ENCODE measurements around the gene ALDH1L2.

ALDH1L2 gene

DNA sequence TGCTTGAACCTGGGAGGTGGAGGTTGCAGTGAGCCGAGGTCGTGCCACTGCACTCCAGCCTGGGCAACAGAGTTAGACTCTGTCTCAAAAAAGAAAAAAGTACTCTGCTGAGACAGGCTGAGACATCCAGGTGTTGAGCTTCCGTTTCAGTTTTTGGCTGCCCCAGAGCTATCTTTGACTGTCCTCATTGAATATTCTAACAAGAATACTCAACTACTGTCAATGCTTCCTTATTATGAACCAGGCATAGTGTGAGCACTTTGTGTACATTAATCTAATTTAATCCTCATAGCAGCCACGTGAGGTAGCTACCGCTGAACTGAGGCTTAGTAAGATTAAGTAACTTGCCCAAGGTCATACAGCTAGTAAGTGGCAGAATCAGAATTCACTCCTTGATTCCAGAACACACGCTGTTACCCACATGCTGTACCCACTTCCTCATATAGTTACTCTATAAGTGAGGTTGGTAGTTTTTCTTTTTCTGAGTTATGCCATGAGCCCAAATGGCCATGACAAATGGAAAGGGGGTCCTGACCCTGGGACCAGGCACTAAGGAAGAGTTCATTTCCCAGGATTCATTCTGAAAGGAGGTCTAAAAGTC is 11.3 kb downstream of the ALDH1L2 start:
- TF ChIP-seq, protein P1, sequence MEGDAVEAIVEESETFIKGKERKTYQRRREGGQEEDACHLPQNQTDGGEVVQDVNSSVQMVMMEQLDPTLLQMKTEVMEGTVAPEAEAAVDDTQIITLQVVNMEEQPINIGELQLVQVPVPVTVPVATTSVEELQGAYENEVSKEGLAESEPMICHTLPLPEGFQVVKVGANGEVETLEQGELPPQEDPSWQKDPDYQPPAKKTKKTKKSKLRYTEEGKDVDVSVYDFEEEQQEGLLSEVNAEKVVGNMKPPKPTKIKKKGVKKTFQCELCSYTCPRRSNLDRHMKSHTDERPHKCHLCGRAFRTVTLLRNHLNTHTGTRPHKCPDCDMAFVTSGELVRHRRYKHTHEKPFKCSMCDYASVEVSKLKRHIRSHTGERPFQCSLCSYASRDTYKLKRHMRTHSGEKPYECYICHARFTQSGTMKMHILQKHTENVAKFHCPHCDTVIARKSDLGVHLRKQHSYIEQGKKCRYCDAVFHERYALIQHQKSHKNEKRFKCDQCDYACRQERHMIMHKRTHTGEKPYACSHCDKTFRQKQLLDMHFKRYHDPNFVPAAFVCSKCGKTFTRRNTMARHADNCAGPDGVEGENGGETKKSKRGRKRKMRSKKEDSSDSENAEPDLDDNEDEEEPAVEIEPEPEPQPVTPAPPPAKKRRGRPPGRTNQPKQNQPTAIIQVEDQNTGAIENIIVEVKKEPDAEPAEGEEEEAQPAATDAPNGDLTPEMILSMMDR (conservative IDR thresholded peaks at IDR 0.05; ENCODE audit: low read length) = no peak
- no peak for DNase-seq (ENCODE audit: low read depth)
- H3K4me3 ChIP-seq (ENCODE audit: low read length) = no peak overlapping the region

DNA sequence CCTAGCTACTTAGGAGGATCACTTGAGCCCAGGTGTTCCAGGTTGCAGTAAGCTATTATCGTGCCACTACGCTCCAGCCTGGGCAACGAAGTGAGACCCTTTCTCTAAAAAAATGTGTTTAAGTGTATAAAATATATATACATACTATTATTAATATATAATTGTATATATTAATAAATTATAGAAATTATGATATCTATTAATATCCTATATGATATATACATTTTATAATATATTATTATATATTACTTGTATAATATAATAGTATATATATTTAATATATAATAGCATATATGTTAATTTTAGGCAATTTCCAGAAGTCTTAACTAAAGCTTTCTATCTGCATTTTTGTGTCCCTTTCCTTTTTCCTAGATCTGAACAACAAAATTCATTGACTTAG is 12.3 kb downstream of the ALDH1L2 start:
- TF ChIP-seq, protein P1 (conservative IDR thresholded peaks at IDR 0.05; ENCODE audit: low read length) = no peak
- H3K4me3 ChIP-seq (ENCODE audit: low read length) = no peak overlapping the region
- DNase-seq (ENCODE audit: low read depth) = no peak

DNA sequence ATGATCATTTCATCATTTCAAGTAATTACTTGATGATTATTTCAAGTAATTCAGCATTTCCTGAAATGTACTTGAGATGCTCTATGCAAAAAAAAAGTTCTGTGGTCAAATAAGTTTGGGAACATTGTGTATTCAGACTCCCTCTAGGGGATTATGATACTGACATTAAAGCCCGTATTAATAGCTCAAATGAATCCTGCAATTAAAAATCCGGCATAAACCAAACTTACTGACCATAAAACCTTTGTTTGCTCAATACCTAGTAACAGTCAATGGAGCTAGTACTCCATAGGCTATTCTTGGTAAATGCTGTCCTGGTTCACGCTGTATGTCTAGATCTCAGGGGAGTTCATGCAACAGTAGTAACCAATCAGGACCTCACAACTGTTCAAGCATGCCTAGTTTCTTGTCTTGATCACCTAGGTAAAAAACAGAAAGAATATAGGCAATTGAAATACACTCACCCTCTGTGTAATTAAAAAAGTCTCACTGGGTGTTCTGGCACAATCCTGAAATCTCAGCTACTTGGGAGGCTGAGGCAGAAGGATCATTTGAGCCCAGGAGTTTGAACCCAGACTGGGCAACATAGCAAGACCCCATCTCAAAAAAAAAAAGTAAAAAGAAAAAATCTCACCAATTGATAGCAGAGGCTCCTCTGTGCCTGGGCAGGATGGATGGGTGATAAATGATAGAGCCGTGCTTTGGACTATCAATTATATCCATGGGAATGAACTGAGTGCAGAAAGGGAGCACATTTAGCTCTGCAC is 14.1 kb downstream of the ALDH1L2 start:
- TF ChIP-seq, protein P1 (conservative IDR thresholded peaks at IDR 0.05; ENCODE audit: low read length) = no peak
- no peak overlapping the region for H3K4me3 ChIP-seq (ENCODE audit: low read length)
- no peak for DNase-seq (ENCODE audit: low read depth)

DNA sequence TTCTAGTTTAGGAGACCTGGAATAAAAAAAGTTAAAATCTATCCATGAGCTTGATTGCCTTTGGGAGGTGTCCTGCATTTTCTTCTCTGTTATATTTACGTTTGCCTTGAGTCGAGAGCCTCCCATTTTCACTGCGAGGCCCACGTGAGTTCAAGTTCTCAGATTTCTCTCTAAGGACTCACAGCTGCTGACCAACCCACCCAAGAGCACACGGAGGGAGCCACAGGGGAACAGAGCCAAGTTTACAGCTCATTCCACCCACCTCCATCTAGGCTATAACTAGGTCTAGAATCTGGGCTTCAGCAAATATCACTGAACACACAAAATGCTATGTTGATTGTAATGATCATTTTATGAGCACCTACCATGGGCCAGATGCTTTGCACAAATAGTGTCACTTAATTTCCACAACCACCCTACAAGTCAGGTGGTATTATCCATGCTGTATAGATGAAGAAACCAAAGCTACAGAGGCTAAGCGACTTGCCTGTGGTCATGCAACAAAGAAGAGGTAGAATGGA is 16.7 kb downstream of the ALDH1L2 start:
- TF ChIP-seq, protein P1 (conservative IDR thresholded peaks at IDR 0.05; ENCODE audit: low read length) = no peak
- no peak for DNase-seq (ENCODE audit: low read depth)
- H3K4me3 ChIP-seq (ENCODE audit: low read length) = no peak overlapping the region

DNA sequence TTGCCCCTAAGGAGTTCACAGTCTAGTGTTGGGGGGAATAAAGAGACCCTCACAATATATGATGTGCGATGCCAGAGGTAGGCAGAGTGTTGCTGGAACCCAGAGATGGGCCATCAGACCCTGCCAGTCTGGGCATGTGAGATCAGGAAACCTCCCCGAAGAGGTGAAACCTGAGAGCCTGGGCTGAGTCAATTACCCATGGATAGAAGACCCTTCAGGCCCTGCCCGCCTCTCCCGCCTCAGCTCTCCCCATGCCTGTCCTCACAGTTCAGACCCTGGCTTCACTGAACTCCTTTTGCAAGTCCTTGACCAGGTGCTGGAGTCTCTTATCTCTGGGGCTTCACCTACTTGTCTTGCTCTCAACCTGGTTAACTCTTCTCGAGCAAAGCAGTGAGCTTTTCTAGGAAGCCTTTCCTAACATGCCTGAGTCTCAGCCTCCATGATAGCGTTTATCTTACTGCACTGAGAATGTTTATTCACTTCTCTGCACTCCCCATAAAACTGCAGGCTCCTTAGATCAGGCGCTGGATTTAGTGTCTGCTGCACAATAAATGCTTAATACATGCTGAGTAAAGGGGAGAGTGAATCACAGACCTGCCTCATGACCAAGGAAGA is 19.6 kb downstream of the ALDH1L2 start:
- DNase-seq (ENCODE audit: low read depth) = no peak
- TF ChIP-seq, protein P1 (conservative IDR thresholded peaks at IDR 0.05; ENCODE audit: low read length) = no peak
- H3K4me3 ChIP-seq (ENCODE audit: low read length) = no peak overlapping the region

DNA sequence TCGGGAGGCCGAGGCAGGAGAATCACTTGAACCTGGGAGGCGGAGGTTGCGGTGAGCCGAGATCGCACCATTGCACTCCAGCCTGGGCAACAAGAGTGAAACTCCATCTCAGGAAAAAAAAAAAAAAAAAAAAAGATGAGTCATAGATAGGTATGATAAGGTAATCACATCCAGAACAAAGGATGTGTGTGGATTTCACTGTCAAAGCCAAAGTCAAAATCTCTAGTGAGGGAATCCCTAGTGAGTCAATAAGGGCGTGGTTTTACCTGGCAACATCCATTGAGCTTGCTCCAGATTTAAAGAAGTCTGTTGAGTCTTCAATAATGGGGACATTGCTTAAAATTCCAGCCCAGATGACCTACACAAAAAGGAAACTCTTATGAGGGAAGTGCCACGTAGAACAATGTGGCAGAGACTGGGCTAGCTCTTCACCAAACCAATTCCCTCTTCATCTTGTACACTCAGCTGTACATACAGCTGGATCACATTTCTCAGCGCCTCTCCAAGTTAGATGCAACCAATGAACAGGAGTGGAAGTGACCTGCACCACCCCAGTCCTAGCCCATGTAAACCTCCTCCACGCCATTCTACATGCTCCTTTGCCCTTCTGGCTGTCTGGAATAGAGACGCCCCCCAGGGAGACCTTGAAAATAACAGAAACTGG is 23.4 kb downstream of the ALDH1L2 start:
- H3K4me3 ChIP-seq (ENCODE audit: low read length) = no peak overlapping the region
- TF ChIP-seq, protein P1 (conservative IDR thresholded peaks at IDR 0.05; ENCODE audit: low read length) = no peak
- DNase-seq (ENCODE audit: low read depth) = no peak
